Suppressor macrophage treated with lipopolysaccharide for 4 hours (primary cell): ENCODE data around the gene STK32B.

Experiments
- DNase-seq: peaks from one replicate; pipeline ENCODE4 v3.0.0-alpha.2; 2020

Gene STK32B

DNA sequence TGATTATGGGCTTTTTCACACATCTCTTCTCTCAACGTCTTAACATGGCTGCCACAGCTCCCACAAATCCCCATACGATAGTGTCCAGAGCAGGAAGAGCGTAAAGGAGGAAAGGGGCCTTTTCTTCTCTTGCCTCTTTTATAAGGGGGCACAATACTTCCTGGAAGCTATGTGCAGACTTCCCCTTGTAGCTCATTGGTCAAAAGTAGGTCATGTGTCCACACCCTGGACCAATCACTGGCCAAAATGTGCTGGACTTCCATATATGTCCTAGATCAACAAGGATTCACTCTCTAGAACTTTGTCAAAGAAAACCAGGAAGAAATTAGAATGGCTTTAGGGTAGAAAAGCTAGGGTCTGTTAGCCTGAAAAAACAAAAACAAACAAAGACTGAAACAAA lies 26.7 kb downstream of the STK32B start:
- DNase-seq, result no peak

- DNase-seq, result no peak
These were observed 28.3 kb downstream of the STK32B start for GRCh38 chr4:5079581-5079980.

- no peak for DNase-seq
These were observed 30.2 kb downstream of the STK32B start for GRCh38 chr4:5081441-5081999.

DNA sequence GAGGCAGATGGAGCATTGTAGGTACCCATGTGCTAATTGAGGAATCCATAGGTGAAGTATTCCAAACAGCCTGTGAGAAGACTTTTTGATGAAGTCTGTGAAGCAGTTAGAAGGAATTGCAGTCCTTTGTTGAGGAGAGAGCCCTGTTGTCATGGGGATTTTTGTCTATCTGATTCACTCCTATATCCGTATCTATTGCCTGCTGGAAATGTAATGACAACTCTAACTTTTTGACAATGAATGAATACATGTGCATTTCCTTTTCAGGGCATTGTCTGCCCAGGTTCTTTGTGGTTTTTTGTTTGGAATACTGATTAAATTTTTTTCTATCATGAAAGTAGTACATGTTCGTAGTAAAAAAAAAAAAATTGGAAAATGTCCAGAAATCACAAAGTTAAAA lies 31.1 kb downstream of the STK32B start:
- DNase-seq, result no peak

DNA sequence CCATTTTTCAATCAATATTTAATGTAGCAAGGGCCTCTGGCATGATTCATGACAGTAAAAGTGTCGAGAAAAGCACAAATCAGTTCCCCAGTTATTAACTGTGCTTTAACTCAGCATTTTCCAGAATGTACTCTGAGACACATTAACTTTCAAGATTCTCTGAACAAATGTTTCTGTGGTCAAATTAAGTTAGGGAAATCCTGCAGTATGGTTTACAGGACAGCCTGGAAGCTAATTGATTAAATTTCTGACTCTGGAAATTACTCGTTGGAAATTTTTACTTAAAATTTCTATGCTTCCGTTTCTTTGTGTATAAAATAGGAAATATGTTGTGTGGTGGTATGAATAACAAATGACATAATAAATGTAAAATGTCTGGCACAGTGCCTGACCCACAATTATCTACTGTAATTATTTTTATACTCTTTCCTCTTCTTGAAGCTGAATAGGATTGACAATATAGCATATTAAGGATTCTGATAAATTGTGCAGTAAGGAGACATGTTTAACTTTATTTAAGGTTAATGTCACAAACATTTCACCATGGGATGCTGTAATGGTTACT lies 33.7 kb downstream of the STK32B start:
- DNase-seq, result no peak

GRCh38 chr4:5086535-5086934 lies 35.3 kb downstream of the STK32B start:
- DNase-seq, result no peak

DNA sequence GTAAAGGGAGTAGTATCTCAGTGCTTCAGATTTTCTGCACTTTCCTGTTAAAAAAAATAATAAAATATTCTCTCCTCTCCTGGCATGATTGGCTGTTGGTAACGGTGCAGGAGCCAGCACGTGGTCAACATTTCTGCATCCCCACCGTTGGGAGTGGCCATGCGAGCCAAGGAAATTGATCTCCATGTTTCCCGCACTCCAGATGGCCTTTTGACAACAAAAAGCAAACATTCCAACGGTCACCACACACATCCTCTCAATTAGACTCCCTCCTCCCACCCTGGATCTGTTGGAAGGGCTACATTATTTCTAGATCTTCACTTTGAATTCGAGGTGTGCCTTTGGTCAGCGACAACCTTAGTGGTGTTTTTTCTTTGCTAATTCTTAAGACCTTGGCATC lies 45.0 kb downstream of the STK32B start:
- DNase-seq, result no peak

DNA sequence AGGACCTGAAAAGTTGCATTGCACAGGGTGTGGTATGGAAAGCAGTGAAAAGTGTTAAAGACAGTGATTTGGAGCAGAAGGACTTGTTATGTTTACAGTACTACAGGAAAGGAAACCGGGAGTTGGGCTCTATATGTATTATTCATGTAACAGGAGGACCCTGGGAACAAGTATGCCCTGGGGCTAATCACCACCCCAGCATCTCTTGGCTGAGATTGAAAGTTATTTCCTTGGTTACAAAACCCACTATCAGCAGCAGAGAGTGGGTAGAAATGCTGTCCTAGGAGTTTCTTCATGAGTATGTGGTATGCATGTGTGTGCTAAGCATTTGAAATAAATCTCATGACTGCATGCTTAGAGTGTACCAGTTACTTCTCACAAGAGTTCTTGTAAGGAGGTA lies 46.9 kb downstream of the STK32B start:
- no peak for DNase-seq

GRCh38 chr4:5100336-5100735 lies 49.1 kb downstream of the STK32B start:
- no peak for DNase-seq

DNA sequence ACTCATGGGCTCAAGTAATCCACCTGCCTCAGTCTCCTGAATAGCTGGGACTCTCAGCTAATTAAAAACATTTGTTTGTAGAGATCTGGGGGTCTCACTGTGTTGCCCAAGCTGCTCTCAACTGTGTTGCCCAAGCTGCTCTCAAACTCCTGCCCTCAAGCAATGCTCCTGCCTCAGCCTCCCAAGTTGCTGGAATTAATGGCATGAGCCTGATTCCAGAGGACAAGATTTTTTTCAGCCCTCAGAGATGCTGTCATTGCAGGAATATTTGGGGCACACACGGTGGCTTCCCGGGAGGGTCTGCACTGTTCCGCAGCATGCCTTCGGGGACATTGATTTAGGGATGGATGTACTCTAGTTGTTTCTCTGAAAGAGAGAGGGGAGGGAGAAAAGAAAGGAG lies 49.7 kb downstream of the STK32B start:
- no peak for DNase-seq

GRCh38 chr4:5101571-5101970 lies 50.3 kb downstream of the STK32B start:
- DNase-seq, result no peak

- DNase-seq, result no peak
These were observed 59.6 kb downstream of the STK32B start for GRCh38 chr4:5110901-5111300.

DNA sequence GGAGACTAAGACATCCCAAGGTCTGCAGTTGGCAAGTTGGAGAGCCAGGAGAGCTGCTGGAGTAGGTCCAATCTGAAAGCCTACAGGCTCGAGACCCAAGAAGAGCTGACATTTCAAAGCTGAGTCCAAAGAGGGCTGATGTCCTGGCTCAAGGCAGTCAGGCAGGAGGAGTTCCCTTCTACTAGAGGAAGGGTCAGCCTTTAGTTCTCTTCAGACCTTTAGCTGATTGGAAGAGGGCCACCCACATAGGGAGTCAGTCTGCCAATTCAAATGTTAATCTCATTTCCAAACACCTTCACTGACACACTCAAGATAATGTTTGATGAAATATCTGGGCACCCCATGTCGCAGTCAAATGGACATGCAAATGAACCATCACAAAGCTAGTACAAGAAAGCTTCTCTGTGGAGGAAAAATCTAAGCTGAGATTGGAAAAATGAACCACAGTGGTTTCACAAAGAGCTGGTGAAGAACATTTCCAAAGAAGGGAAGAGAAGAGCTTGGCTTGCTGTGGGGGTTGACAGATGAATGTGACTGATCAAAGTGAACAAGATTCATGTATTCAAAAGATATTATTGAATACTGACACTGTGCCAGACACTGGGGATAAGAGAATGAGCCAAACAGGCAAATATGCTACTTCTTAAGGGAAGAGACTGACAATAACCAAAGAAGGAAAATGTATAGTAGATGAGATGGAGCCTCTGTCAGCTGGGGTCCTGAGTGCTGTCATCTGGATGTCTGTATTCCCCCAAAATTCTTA lies 61.2 kb downstream of the STK32B start:
- no peak for DNase-seq

DNA sequence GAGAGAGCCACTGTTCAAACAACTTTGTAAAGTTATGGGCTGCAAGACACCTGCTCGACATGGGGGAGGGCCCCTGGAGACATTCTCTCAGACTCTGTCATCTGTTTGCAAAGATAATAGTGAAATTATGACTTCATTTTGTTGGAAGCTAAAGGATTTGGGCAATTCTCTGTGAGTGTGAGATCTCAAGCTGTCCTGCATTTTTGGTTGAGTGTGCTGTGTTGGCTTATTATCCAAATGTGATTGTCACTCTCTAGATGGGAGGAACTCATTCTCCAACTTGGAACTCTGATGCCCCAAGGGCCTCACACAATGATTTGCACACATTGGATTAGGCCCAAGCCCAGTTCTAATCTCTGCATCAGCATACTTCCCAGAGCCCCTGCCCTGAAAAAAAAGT lies 63.7 kb downstream of the STK32B start:
- DNase-seq, result no peak

DNA sequence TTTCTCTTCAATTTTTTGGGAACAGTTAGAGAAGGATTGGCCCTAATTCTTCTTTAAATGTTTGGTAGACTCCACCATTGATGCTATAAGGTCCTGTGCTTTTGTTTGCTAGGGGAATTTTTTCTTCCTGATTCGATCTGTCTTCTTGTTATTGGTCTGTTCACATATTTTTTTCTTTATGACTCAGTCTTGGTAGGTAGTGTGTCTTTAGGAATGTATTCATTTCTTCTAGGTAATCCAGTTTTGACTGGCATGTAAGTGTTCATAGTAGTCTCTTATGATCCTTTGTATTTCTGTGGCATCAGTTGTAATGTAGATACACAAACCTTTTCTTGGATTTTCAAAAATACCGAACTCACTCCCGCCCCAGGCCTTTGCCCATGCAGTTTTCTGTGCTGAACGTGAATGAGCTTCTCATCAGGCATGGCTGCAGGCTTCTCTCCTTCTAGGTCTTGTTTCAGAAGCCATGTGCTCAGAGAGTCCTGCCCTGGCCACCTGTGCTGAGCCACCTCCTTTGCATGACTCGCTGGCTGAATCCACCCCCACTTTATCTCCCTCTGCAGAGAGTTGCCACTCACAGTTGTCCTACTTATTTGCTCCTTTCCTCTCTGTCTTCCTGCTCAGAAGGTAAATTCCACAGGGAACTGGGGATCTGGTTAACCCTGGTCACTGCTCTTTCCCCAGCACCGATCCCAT lies 67.0 kb downstream of the STK32B start:
- DNase-seq, result no peak

- no peak for DNase-seq
These were observed 67.9 kb downstream of the STK32B start for GRCh38 chr4:5118994-5119835.

DNA sequence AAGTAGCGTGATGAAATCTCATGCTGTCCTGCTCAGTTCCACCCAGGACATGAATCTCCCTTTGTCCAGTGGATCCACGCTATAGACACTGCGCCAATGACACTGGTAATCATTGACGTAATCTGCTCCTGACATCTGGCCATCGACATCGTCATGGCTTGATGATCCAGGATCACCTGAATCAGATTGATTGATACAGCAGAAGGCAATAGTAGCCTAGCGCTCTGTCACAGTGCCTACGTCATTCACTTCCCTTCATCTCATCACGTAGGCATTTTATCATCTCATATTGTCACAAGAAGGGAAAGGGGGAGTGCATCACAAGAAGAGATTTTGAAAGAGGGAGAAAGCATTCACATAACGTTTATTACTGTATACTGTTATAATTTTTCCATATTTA lies 68.8 kb downstream of the STK32B start:
- no peak for DNase-seq

DNA sequence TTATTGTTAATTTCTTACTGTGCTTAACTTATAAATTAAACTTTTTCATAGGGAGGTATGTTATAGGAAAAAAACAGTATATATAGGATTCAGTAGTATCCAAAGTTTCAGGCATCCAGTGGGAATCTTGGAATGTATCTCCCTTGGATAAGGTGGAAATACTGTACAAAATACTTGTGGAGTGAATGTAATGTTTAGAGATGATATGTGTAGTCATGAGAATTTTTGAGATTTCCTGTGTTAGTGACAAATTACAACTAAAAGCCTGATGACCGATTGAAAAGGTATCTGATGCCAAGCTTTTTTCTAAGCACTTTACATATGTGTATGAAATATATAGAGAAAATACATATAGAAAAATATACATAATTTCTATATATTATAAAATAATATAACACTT lies 69.2 kb downstream of the STK32B start:
- DNase-seq, result no peak

- DNase-seq, result no peak
These were observed 70.8 kb downstream of the STK32B start for GRCh38 chr4:5122114-5122513.

- DNase-seq, result no peak
These were observed 73.6 kb downstream of the STK32B start for GRCh38 chr4:5124876-5125275.

- DNase-seq, result no peak
These were observed 74.0 kb downstream of the STK32B start for GRCh38 chr4:5125321-5125720.

DNA sequence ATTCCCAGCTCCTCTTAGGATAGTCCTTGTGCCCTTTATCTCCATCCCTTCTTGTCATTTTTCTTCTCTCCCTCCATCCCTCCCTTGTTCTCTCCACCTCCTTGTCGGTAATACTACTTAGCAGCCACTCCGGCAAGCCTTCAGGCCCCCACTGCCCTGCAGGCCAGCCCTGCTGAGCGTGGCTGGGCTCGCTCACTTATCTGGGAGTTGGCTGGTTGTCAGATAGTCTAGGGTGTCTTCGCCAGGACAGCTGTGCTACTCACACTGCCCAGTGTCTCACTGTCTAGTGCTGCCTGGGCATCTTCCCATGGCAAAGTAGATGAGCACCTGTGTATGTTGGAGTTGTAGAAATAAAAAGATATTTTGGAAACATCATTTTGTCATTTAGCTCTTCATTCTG lies 75.0 kb downstream of the STK32B start:
- no peak for DNase-seq

DNA sequence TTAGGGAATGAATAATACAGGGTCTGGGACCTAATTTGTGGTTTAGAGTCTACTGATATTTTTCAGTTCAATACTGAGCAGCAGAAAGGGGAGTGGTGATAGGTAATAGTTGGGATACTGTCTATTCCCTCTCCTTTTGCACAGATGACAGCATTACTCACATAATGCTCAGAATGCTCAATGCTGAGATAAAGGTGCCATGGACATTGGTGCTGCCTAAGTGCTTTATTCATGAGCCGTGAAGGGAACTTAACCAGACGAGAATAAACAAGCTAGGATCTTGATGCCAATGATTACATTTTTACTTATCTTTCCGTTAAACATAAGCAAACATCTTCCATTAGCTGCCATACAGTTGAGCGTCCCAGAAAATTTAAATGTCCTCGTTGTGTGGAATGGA lies 75.6 kb downstream of the STK32B start:
- no peak for DNase-seq
